NCI-H146 treated with DMSO at 0.1 percent for 48 hours (cell line): ENCODE results near the gene ARVCF.

ENCODE experiments used
- DNase-seq: peaks from one replicate; lab custom pipeline; 2025; ENCODE audit not compliant: unreplicated experiment; lab: John Stamatoyannopoulos, UW

The ARVCF gene

GRCh38 chr22:19963863-19964642 is 52.6 kb downstream of the ARVCF start:
- no peak for DNase-seq

GRCh38 chr22:19962909-19963806 is 53.5 kb downstream of the ARVCF start:
- DNase-seq = no peak

- DNase-seq = no peak
Measured at GRCh38 chr22:19962246-19962908, 54.2 kb downstream of the ARVCF start.

- no peak for DNase-seq
Measured at GRCh38 chr22:19961868-19962245, 54.8 kb downstream of the ARVCF start.

GRCh38 chr22:19961201-19961580 is 55.4 kb downstream of the ARVCF start:
- no peak for DNase-seq

- DNase-seq = no peak
Measured at GRCh38 chr22:19960491-19961200, 56.0 kb downstream of the ARVCF start.

GRCh38 chr22:19959587-19960490 is 56.8 kb downstream of the ARVCF start:
- DNase-seq = no peak

GRCh38 chr22:19959043-19959586 is 57.5 kb downstream of the ARVCF start:
- no peak for DNase-seq

GRCh38 chr22:19958083-19959042 is 58.3 kb downstream of the ARVCF start:
- DNase-seq = no peak

- DNase-seq = no peak
Measured at GRCh38 chr22:19957445-19957844, 59.2 kb downstream of the ARVCF start.

- DNase-seq = no peak
Measured at GRCh38 chr22:19955241-19956128, 61.1 kb downstream of the ARVCF start.

- no peak for DNase-seq
Measured at GRCh38 chr22:19951346-19951745, 65.3 kb downstream of the ARVCF start.

GRCh38 chr22:19948057-19948760 is 68.4 kb downstream of the ARVCF start:
- DNase-seq = no peak

- no peak for DNase-seq
Measured at GRCh38 chr22:19943082-19944026, 73.3 kb downstream of the ARVCF start.

GRCh38 chr22:19942157-19943081 is 74.2 kb downstream of the ARVCF start:
- DNase-seq = no peak
